Left ventricle myocardium inferior (tissue), 1 donor: ENCODE data around the gene PKP1. TPM values are rescaled to one million over a fixed set of nuclear protein-coding genes. Genes with fewer than 3 reads are reported as not detected.

ENCODE experiments used
- DNase-seq: peaks from one replicate; pipeline ENCODE4 v3.0.0-alpha.2; 2020
- H3K27ac ChIP-seq: fragments of 200-600 bp; replicated peaks from 2 replicates; pipeline ENCODE4 v1.8.0; 2021
- H3K27me3 ChIP-seq: fragments of 200-600 bp; 2 replicates; pipeline ENCODE4 v1.8.0; 2021; ENCODE audit warnings: low read depth
- H3K36me3 ChIP-seq: fragments of 200-600 bp; 2 replicates; pipeline ENCODE4 v1.8.0; 2021
- H3K4me1 ChIP-seq: fragments of 200-600 bp; 2 replicates; pipeline ENCODE4 v1.8.0; 2021
- H3K4me3 ChIP-seq: fragments of 200-600 bp; 2 replicates; pipeline ENCODE4 v1.8.0; 2021; ENCODE audit warnings: mild to moderate bottlenecking, moderate library complexity
- H3K9me3 ChIP-seq: fragments of 200-600 bp; replicated peaks from 2 replicates; pipeline ENCODE4 v1.8.0; 2021
- CTCF ChIP-seq: fragments of 200-600 bp; IDR thresholded peaks from 2 replicates; pipeline ENCODE4 v1.8.0; 2021; ENCODE audit warnings: antibody characterized with exemption, mild to moderate bottlenecking, borderline replicate concordance
- intact Hi-C: fragments of 100-400 bp; cut with micrococcal nuclease; formaldehyde crosslinking; loops from one replicate; pipeline ENCODE4 v1.11.0; 2022
- total RNA-seq: library from RNA; stranded (reverse); fragmentation: NEBNext Ultra II Directional; extraction: Animal tissue kit (Norgen Biotek cat#: 25700); gene quantifications from one replicate; pipeline ENCODE4 v1.2.1, GENCODE V29; 2021
- donor health status: DM: no; HTN: yes; CAD: no; lungs with severe emphysema.

The PKP1 gene
- total RNA-seq, 1 donor from 2014 or later = 0.38 TPM

- Histone ChIP-seq H3K27me3 (no peaks in the 10 kb centered on the region), H3K9me3 (no peaks in the 10 kb centered on the region), H3K4me3 (no peak overlapping the region), H3K4me1 (peaks cover 30% of the 10 kb centered on the region), H3K27ac (peak overlapping the region; percentile 60), H3K36me3 (peaks cover 84% of the 10 kb centered on the region)
- intact Hi-C loops = loop anchor here (5.0 kb wide), 1 partner anchor 106 kb away; no protein-coding TSS in a partner anchor
- TF ChIP-seq CTCF = no peak
- peak; percentile 11 for DNase-seq
These were observed 79.6 kb downstream of the PKP1 start for GRCh38 chr1:201362906-201363305.

- peaks cover 85% of the 10 kb centered on the region for H3K36me3 ChIP-seq
- peak; percentile 7 for DNase-seq
- intact Hi-C loops = loop anchor here (5.0 kb wide), 1 partner anchor 106 kb away; no protein-coding TSS in a partner anchor
- H3K9me3 ChIP-seq = no peaks in the 10 kb centered on the region
- no peaks in the 10 kb centered on the region for H3K27me3 ChIP-seq
- H3K27ac ChIP-seq = peak overlapping the region; percentile 60
- TF ChIP-seq CTCF = no peak
- no peak overlapping the region for H3K4me3 ChIP-seq
- peaks cover 30% of the 10 kb centered on the region for H3K4me1 ChIP-seq
These were observed 80.2 kb downstream of the PKP1 start for GRCh38 chr1:201363467-201363866.

- H3K36me3 ChIP-seq = peaks cover 89% of the 10 kb centered on the region
- no peak overlapping the region for H3K4me3 ChIP-seq
- no peaks in the 10 kb centered on the region for H3K9me3 ChIP-seq
- H3K27ac ChIP-seq = peak overlapping the region; percentile 60
- peaks cover 39% of the 10 kb centered on the region for H3K4me1 ChIP-seq
- H3K27me3 ChIP-seq = no peaks in the 10 kb centered on the region
- peak; percentile 9 for DNase-seq
- TF ChIP-seq CTCF = no peak
- intact Hi-C loops = loop anchor here (5.0 kb wide), 1 partner anchor 107 kb away; no protein-coding TSS in a partner anchor
These were observed 81.5 kb downstream of the PKP1 start for GRCh38 chr1:201364808-201365105.

- no peak for TF ChIP-seq CTCF
- no peaks in the 10 kb centered on the region for H3K9me3 ChIP-seq
- peaks cover 43% of the 10 kb centered on the region for H3K4me1 ChIP-seq
- intact Hi-C loops = no loop called here
- no peak overlapping the region for H3K4me3 ChIP-seq
- H3K27me3 ChIP-seq = no peaks in the 10 kb centered on the region
- H3K36me3 ChIP-seq = peaks cover 89% of the 10 kb centered on the region
- peak overlapping the region; percentile 60 for H3K27ac ChIP-seq
- peak; percentile 15 for DNase-seq
These were observed 81.9 kb downstream of the PKP1 start for GRCh38 chr1:201365251-201365650.

- Histone ChIP-seq H3K27me3 (no peaks in the 10 kb centered on the region), H3K4me3 (no peak overlapping the region), H3K27ac (peak overlapping the region; percentile 97), H3K4me1 (peaks cover 47% of the 10 kb centered on the region), H3K36me3 (peaks cover 89% of the 10 kb centered on the region), H3K9me3 (no peaks in the 10 kb centered on the region)
- TF ChIP-seq CTCF = no peak
- DNase-seq = no peak
- intact Hi-C loops = no loop called here
These were observed 83.4 kb downstream of the PKP1 start for GRCh38 chr1:201366696-201367095.
